GM21529 (cell line): ENCODE data around the gene TFB2M.

ENCODE experiments used
- ATAC-seq: cut with Tn5 transposase; IDR thresholded peaks from one replicate; pipeline ENCODE4 v1.9.1; 2021; ENCODE audit not compliant: unreplicated experiment

The TFB2M gene

GRCh38 chr1:246559310-246559709 is 6.8 kb downstream of the TFB2M start:
- no peak for ATAC-seq

- no peak for ATAC-seq
Measured at GRCh38 chr1:246558041-246558440, 8.0 kb downstream of the TFB2M start.

- no peak for ATAC-seq
Measured at GRCh38 chr1:246554201-246554600, 11.9 kb downstream of the TFB2M start.

GRCh38 chr1:246552110-246552509 is 14.0 kb downstream of the TFB2M start:
- no peak for ATAC-seq

- ATAC-seq = no peak
Measured at GRCh38 chr1:246550402-246550801, 15.7 kb downstream of the TFB2M start.

- ATAC-seq = no peak
Measured at GRCh38 chr1:246549665-246550064, 16.4 kb downstream of the TFB2M start.

- ATAC-seq = no peak
Measured at GRCh38 chr1:246544001-246544400, 22.1 kb downstream of the TFB2M start.

- ATAC-seq = no peak
Measured at GRCh38 chr1:246540738-246541491, 25.1 kb downstream of the TFB2M start.

- no peak for ATAC-seq
Measured at GRCh38 chr1:246537887-246538286, 28.2 kb downstream of the TFB2M start.

- no peak for ATAC-seq
Measured at GRCh38 chr1:246537441-246537840, 28.6 kb downstream of the TFB2M start.

GRCh38 chr1:246534114-246534513 is 31.9 kb downstream of the TFB2M start:
- no peak for ATAC-seq

GRCh38 chr1:246533371-246533905 is 32.6 kb downstream of the TFB2M start:
- ATAC-seq = no peak

GRCh38 chr1:246532519-246532918 is 33.5 kb downstream of the TFB2M start:
- no peak for ATAC-seq

- no peak for ATAC-seq
Measured at GRCh38 chr1:246530482-246530881, 35.6 kb downstream of the TFB2M start.

GRCh38 chr1:246528933-246529731 is 36.9 kb downstream of the TFB2M start:
- ATAC-seq = no peak

GRCh38 chr1:246527402-246528088 is 38.5 kb downstream of the TFB2M start:
- ATAC-seq = no peak

GRCh38 chr1:246526915-246527314 is 39.1 kb downstream of the TFB2M start:
- ATAC-seq = no peak

- ATAC-seq = no peak
Measured at GRCh38 chr1:246526380-246526779, 39.7 kb downstream of the TFB2M start.

GRCh38 chr1:246519514-246519913 is 46.5 kb downstream of the TFB2M start:
- ATAC-seq = no peak

GRCh38 chr1:246518456-246519205 is 47.4 kb downstream of the TFB2M start:
- ATAC-seq = no peak

GRCh38 chr1:246517391-246517790 is 48.7 kb downstream of the TFB2M start:
- ATAC-seq = no peak
